K562 (cell line): ENCODE data around the gene RMC1. TPM values are rescaled to one million over a fixed set of nuclear protein-coding genes. Genes with fewer than 3 reads are reported as not detected.

Experiments used
- ATF7 ChIP-seq: fragments of 450-650 bp; IDR thresholded peaks from 2 replicates; pipeline ENCODE4 v1.7.1; 2014; ENCODE audit warnings: mild to moderate bottlenecking, moderate library complexity
- C11orf30 ChIP-seq: fragments of 450-650 bp; IDR thresholded peaks from 2 replicates; pipeline ENCODE4 v1.6.1; 2016; ENCODE audit warnings: low read depth, mild to moderate bottlenecking
- MAX ChIP-seq: sonication (generic); formaldehyde crosslinking; IDR thresholded peaks from 2 replicates; pipeline ENCODE4 v1.9.0; 2022; ENCODE audit warnings: mild to moderate bottlenecking, missing genetic modification reagents
- PTRF ChIP-seq: fragments of 450-650 bp; IDR thresholded peaks from 2 replicates; pipeline ENCODE4 v1.6.1; 2016; ENCODE audit warnings: mild to moderate bottlenecking, missing genetic modification characterization, missing compliant biosample characterization
- SFPQ ChIP-seq: fragments of 200-400 bp; formaldehyde crosslinking; IDR thresholded peaks from 2 replicates; pipeline ENCODE4 v1.6.1; 2017; ENCODE audit warnings: mild to moderate bottlenecking, low read depth, low read length, moderate library complexity
- TSHZ1 ChIP-seq: fragments of 250-450 bp; sonication (Bioruptor Pico); IDR thresholded peaks from 2 replicates; pipeline ENCODE4 v1.4.0; 2020; ENCODE audit warnings: mild to moderate bottlenecking, moderate library complexity
- polyA plus RNA-seq, 8 experiments: library from polyadenylated mRNA; depleted of rRNA in 4 of 8; stranded (reverse) in 5 of 8; unstranded in 3 of 8; fragments of >200 nt; fragmentation: Nextera tagmentation in 2 of 8; fragmentation: Illumina TruSeq in 1 of 8; extraction: Ambion mirVana in 2 of 8; extraction: Trizol in 1 of 8; gene quantifications; 2 replicates each; pipeline versions ENCODE4 v1.2.1 to v1.2.3, GENCODE V29; 2011 to 2014; ENCODE audit warnings: inconsistent platforms in 1 of 8, missing spikeins in 1 of 8
- total RNA-seq, 7 experiments: library from RNA; depleted of rRNA in 6 of 7; stranded (reverse); fragments of >200 nt in 6 of 7; fragmentation: Illumina TruSeq in 2 of 7; extraction: Trizol in 2 of 7; gene quantifications; 2 replicates each; pipeline versions ENCODE4 v1.2.1 to v1.2.3, GENCODE V29; 2011 to 2021; ENCODE audit warnings: low replicate concordance in 1 of 7
- TF ChIP-seq, protein P1 (sequence below): fragments of 250-450 bp; sonication (Bioruptor Pico); IDR thresholded peaks from 2 replicates; pipeline ENCODE4 v1.4.0; 2020
- TF ChIP-seq, protein P2 (sequence below): fragments of 200-800 bp; sonication (Bioruptor generic); IDR thresholded peaks from 2 replicates; pipeline ENCODE4 v1.6.1; 2017; ENCODE audit warnings: missing genetic modification characterization, missing compliant biosample characterization
- TF ChIP-seq, protein P3 (sequence below): fragments of 450-650 bp; IDR thresholded peaks from 2 replicates; pipeline ENCODE4 v1.6.1; 2014; ENCODE audit warnings: low read depth, mild to moderate bottlenecking, moderate library complexity, borderline replicate concordance
- TF ChIP-seq, protein P4 (sequence below): sonication (generic); formaldehyde crosslinking; IDR thresholded peaks from 2 replicates; pipeline ENCODE4 v1.8.0; 2022; ENCODE audit warnings: mild to moderate bottlenecking, low read depth, missing genetic modification reagents

RMC1 gene
- total and polyA plus RNA-seq, 9 of the 15 experiments (the other 6 are each of a cell fraction or from before 2014, with no cell fraction given): 7.5 to 42.4 (median 35.5) TPM

DNA sequence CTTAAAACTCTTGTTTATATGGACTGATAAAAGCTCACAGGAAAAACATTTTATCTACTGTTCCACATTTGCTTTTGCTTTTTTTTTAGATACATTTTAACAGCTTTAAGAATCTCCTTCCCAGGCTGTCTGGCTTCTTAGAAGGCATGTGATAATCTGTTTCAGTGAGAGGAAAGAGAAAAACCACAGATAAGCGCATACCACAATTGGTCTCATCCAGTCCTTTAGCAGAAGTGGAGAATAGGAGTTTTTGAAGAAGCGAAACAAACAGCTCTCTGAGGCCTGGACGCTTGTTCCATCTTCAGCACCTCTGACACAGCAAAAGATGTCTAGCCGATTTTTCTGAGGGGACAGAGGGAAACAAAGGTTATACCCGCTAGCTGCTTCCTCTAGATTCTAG is 37.6 kb downstream of the RMC1 start (continued):
- TF ChIP-seq, protein P1, sequence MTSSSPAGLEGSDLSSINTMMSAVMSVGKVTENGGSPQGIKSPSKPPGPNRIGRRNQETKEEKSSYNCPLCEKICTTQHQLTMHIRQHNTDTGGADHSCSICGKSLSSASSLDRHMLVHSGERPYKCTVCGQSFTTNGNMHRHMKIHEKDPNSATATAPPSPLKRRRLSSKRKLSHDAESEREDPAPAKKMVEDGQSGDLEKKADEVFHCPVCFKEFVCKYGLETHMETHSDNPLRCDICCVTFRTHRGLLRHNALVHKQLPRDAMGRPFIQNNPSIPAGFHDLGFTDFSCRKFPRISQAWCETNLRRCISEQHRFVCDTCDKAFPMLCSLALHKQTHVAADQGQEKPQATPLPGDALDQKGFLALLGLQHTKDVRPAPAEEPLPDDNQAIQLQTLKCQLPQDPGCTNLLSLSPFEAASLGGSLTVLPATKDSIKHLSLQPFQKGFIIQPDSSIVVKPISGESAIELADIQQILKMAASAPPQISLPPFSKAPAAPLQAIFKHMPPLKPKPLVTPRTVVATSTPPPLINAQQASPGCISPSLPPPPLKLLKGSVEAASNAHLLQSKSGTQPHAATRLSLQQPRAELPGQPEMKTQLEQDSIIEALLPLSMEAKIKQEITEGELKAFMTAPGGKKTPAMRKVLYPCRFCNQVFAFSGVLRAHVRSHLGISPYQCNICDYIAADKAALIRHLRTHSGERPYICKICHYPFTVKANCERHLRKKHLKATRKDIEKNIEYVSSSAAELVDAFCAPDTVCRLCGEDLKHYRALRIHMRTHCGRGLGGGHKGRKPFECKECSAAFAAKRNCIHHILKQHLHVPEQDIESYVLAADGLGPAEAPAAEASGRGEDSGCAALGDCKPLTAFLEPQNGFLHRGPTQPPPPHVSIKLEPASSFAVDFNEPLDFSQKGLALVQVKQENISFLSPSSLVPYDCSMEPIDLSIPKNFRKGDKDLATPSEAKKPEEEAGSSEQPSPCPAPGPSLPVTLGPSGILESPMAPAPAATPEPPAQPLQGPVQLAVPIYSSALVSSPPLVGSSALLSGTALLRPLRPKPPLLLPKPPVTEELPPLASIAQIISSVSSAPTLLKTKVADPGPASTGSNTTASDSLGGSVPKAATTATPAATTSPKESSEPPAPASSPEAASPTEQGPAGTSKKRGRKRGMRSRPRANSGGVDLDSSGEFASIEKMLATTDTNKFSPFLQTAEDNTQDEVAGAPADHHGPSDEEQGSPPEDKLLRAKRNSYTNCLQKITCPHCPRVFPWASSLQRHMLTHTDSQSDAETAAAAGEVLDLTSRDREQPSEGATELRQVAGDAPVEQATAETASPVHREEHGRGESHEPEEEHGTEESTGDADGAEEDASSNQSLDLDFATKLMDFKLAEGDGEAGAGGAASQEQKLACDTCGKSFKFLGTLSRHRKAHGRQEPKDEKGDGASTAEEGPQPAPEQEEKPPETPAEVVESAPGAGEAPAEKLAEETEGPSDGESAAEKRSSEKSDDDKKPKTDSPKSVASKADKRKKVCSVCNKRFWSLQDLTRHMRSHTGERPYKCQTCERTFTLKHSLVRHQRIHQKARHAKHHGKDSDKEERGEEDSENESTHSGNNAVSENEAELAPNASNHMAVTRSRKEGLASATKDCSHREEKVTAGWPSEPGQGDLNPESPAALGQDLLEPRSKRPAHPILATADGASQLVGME: no peak
- TF ChIP-seq MAX (CRISPR knock-in tag): no peak
- TF ChIP-seq, protein P2, sequence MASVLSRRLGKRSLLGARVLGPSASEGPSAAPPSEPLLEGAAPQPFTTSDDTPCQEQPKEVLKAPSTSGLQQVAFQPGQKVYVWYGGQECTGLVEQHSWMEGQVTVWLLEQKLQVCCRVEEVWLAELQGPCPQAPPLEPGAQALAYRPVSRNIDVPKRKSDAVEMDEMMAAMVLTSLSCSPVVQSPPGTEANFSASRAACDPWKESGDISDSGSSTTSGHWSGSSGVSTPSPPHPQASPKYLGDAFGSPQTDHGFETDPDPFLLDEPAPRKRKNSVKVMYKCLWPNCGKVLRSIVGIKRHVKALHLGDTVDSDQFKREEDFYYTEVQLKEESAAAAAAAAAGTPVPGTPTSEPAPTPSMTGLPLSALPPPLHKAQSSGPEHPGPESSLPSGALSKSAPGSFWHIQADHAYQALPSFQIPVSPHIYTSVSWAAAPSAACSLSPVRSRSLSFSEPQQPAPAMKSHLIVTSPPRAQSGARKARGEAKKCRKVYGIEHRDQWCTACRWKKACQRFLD (CRISPR knock-in tag): peak; percentile 50; the same call in 1 of the 2 replicates
- TF ChIP-seq, protein P3, sequence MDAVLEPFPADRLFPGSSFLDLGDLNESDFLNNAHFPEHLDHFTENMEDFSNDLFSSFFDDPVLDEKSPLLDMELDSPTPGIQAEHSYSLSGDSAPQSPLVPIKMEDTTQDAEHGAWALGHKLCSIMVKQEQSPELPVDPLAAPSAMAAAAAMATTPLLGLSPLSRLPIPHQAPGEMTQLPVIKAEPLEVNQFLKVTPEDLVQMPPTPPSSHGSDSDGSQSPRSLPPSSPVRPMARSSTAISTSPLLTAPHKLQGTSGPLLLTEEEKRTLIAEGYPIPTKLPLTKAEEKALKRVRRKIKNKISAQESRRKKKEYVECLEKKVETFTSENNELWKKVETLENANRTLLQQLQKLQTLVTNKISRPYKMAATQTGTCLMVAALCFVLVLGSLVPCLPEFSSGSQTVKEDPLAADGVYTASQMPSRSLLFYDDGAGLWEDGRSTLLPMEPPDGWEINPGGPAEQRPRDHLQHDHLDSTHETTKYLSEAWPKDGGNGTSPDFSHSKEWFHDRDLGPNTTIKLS: no peak
- TF ChIP-seq TSHZ1 (CRISPR knock-in tag): no peak
- TF ChIP-seq, protein P4, sequence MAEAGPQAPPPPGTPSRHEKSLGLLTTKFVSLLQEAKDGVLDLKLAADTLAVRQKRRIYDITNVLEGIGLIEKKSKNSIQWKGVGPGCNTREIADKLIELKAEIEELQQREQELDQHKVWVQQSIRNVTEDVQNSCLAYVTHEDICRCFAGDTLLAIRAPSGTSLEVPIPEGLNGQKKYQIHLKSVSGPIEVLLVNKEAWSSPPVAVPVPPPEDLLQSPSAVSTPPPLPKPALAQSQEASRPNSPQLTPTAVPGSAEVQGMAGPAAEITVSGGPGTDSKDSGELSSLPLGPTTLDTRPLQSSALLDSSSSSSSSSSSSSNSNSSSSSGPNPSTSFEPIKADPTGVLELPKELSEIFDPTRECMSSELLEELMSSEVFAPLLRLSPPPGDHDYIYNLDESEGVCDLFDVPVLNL (CRISPR knock-in tag): no peak
- peak; percentile 41; the same call in 1 of the 2 replicates for TF ChIP-seq ATF7
- peak; percentile 61; the same call in 1 of the 2 replicates for TF ChIP-seq C11orf30
- no peak for TF ChIP-seq PTRF (tag)
- TF ChIP-seq SFPQ: no peak
